ENCODE data around the gene PRPF40A. TPM values are rescaled to one million over a fixed set of nuclear protein-coding genes. Genes with fewer than 3 reads are reported as not detected.
A peak's percentile ranks its signal among the peaks of the same experiment; 100 is the strongest.

Gene PRPF40A
- total RNA-seq, 1 donor from 2014 or later, result 131 TPM

GRCh38 chr2:152617456-152618192 lies 99.6 kb downstream of the PRPF40A start:
- Histone ChIP-seq H3K4me2 (ENCODE audit: low read length) (peak overlapping the region; percentile 3), H4K20me1 (ENCODE audit: insufficient read depth, low read length) (no peaks in the 10 kb centered on the region), H3K27ac (ENCODE audit: low read depth, low read length) (peak overlapping the region; percentile 15), H3K9ac (ENCODE audit: low read length) (no peak overlapping the region), H2AFZ (ENCODE audit: low read depth, low read length) (no peak overlapping the region), H3K4me3 (ENCODE audit: insufficient read depth, low read depth, low read length) (no peak overlapping the region), H3K9me3 (ENCODE audit: insufficient read depth, low read depth, low read length) (no peaks in the 10 kb centered on the region), H3K27me3 (ENCODE audit: insufficient read depth, low read length) (no peaks in the 10 kb centered on the region), H3K79me2 (ENCODE audit: insufficient read depth, low read length) (no peaks in the 10 kb centered on the region), H3K4me1 (ENCODE audit: insufficient read depth, low read length) (peaks cover 12% of the 10 kb centered on the region), H3K36me3 (ENCODE audit: insufficient read depth, low read length) (peaks cover 12% of the 10 kb centered on the region)
- H3K27ac Mint-ChIP-seq (ENCODE audit: unreplicated experiment), result no peak overlapping the region
- H3K4me3 Mint-ChIP-seq (ENCODE audit: unreplicated experiment), result no peak overlapping the region
- H3K4me1 Mint-ChIP-seq (ENCODE audit: low read depth, unreplicated experiment), result peaks cover 16% of the 10 kb centered on the region
- FAIRE-seq (no peak), DNase-seq (ENCODE audit: low read depth) (peak; percentile 16)
- H3K36me3 Mint-ChIP-seq (ENCODE audit: low read depth, unreplicated experiment), result peaks cover 23% of the 10 kb centered on the region
- no peaks in the 10 kb centered on the region for H3K27me3 Mint-ChIP-seq (ENCODE audit: low read depth, unreplicated experiment)
- TF ChIP-seq, protein P1, sequence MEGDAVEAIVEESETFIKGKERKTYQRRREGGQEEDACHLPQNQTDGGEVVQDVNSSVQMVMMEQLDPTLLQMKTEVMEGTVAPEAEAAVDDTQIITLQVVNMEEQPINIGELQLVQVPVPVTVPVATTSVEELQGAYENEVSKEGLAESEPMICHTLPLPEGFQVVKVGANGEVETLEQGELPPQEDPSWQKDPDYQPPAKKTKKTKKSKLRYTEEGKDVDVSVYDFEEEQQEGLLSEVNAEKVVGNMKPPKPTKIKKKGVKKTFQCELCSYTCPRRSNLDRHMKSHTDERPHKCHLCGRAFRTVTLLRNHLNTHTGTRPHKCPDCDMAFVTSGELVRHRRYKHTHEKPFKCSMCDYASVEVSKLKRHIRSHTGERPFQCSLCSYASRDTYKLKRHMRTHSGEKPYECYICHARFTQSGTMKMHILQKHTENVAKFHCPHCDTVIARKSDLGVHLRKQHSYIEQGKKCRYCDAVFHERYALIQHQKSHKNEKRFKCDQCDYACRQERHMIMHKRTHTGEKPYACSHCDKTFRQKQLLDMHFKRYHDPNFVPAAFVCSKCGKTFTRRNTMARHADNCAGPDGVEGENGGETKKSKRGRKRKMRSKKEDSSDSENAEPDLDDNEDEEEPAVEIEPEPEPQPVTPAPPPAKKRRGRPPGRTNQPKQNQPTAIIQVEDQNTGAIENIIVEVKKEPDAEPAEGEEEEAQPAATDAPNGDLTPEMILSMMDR (IDR thresholded peaks at IDR 0.05; ENCODE audit: insufficient read depth, low read depth, low read length), result no peak
- TF ChIP-seq EZH2 (IDR thresholded peaks at IDR 0.05; ENCODE audit: insufficient read depth, low read length), result no peak
- H3K9me3 Mint-ChIP-seq (ENCODE audit: unreplicated experiment), result no peaks in the 10 kb centered on the region

DNA sequence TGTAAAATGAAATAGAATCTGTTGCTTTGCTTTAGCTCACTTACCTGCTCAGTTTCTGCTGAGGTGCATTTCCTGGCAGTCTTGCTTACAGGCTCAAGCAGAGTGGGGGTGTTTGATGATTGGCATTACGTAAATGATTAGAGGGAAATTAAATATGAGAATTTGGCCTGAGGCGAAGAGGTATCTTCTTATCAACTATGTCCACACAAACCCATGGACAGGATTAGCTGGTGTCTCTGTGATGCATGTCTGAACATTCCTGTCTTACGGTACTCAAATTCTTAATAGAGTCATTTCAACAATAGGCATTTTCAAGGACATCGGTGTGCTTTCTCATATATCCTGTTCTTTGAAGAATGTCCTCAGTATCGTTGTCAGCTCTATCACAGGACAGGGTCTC lies 102.1 kb downstream of the PRPF40A start:
- Mint-ChIP-seq H3K4me3 (ENCODE audit: unreplicated experiment) (no peak overlapping the region), H3K27me3 (ENCODE audit: low read depth, unreplicated experiment) (no peaks in the 10 kb centered on the region), H3K27ac (ENCODE audit: unreplicated experiment) (no peak overlapping the region), H3K36me3 (ENCODE audit: low read depth, unreplicated experiment) (peaks cover 16% of the 10 kb centered on the region), H3K4me1 (ENCODE audit: low read depth, unreplicated experiment) (peaks cover 28% of the 10 kb centered on the region), H3K9me3 (ENCODE audit: unreplicated experiment) (no peaks in the 10 kb centered on the region)
- H4K20me1 ChIP-seq (ENCODE audit: insufficient read depth, low read length), result no peaks in the 10 kb centered on the region
- H3K27ac ChIP-seq (ENCODE audit: low read depth, low read length), result no peak overlapping the region
- DNase-seq (ENCODE audit: low read depth), result no peak
- no peak overlapping the region for H2AFZ ChIP-seq (ENCODE audit: low read depth, low read length)
- no peak for TF ChIP-seq EZH2 (IDR thresholded peaks at IDR 0.05; ENCODE audit: insufficient read depth, low read length)
- TF ChIP-seq, protein P1 (IDR thresholded peaks at IDR 0.05; ENCODE audit: insufficient read depth, low read depth, low read length), result no peak
- no peaks in the 10 kb centered on the region for H3K27me3 ChIP-seq (ENCODE audit: insufficient read depth, low read length)
- no peak overlapping the region for H3K4me3 ChIP-seq (ENCODE audit: insufficient read depth, low read depth, low read length)
- H3K9ac ChIP-seq (ENCODE audit: low read length), result no peak overlapping the region
- no peak for FAIRE-seq
- H3K4me2 ChIP-seq (ENCODE audit: low read length), result no peak overlapping the region
- no peaks in the 10 kb centered on the region for H3K9me3 ChIP-seq (ENCODE audit: insufficient read depth, low read depth, low read length)
- H3K36me3 ChIP-seq (ENCODE audit: insufficient read depth, low read length), result peaks cover 9% of the 10 kb centered on the region
- H3K79me2 ChIP-seq (ENCODE audit: insufficient read depth, low read length), result no peaks in the 10 kb centered on the region
- H3K4me1 ChIP-seq (ENCODE audit: insufficient read depth, low read length), result peaks cover 21% of the 10 kb centered on the region

- Histone ChIP-seq H3K9ac (ENCODE audit: low read length) (no peak overlapping the region), H3K4me1 (ENCODE audit: insufficient read depth, low read length) (peaks cover 21% of the 10 kb centered on the region), H3K9me3 (ENCODE audit: insufficient read depth, low read depth, low read length) (no peaks in the 10 kb centered on the region), H4K20me1 (ENCODE audit: insufficient read depth, low read length) (no peaks in the 10 kb centered on the region), H3K4me3 (ENCODE audit: insufficient read depth, low read depth, low read length) (no peak overlapping the region), H3K4me2 (ENCODE audit: low read length) (peak overlapping the region; percentile 4), H3K79me2 (ENCODE audit: insufficient read depth, low read length) (no peaks in the 10 kb centered on the region), H3K27me3 (ENCODE audit: insufficient read depth, low read length) (no peaks in the 10 kb centered on the region), H3K27ac (ENCODE audit: low read depth, low read length) (no peak overlapping the region), H2AFZ (ENCODE audit: low read depth, low read length) (no peak overlapping the region), H3K36me3 (ENCODE audit: insufficient read depth, low read length) (peaks cover 4% of the 10 kb centered on the region)
- TF ChIP-seq EZH2 (IDR thresholded peaks at IDR 0.05; ENCODE audit: insufficient read depth, low read length), result no peak
- TF ChIP-seq, protein P1 (IDR thresholded peaks at IDR 0.05; ENCODE audit: insufficient read depth, low read depth, low read length), result no peak
- Mint-ChIP-seq H3K4me1 (ENCODE audit: low read depth, unreplicated experiment) (peaks cover 28% of the 10 kb centered on the region), H3K36me3 (ENCODE audit: low read depth, unreplicated experiment) (peaks cover 9% of the 10 kb centered on the region), H3K27me3 (ENCODE audit: low read depth, unreplicated experiment) (no peaks in the 10 kb centered on the region), H3K27ac (ENCODE audit: unreplicated experiment) (peak overlapping the region; percentile 68), H3K4me3 (ENCODE audit: unreplicated experiment) (peak overlapping the region; percentile 25), H3K9me3 (ENCODE audit: unreplicated experiment) (no peaks in the 10 kb centered on the region)
- DNase-seq (ENCODE audit: low read depth) (no peak), FAIRE-seq (no peak)
Observed at GRCh38 chr2:152613235-152613634, 104.0 kb downstream of the PRPF40A start.

Data from astrocyte (in vitro differentiated cells and primary cell).